Suppressor macrophage treated with lipopolysaccharide for 1 hour (primary cell): ENCODE results near the gene PTPN14.
"Not testable (repeated sequence)": the region's sequence is repeated elsewhere in the genome, so short reads cannot be mapped to it uniquely, and the experiment has no call there.

ENCODE experiments used
- DNase-seq, 3 donors: peaks; one replicate each; pipeline ENCODE4 v3.0.0-alpha.2; 2020 to 2022

The PTPN14 gene

GRCh38 chr1:214551436-214552173 is at the start of gene PTPN14:
TSS of gene PTPN14 (minus strand) at chr1:214551602. CDS start at chr1:214464803, 86,799 bp downstream.
- peak in 2 of 3 donors; percentile 4 to 29 for DNase-seq

DNA sequence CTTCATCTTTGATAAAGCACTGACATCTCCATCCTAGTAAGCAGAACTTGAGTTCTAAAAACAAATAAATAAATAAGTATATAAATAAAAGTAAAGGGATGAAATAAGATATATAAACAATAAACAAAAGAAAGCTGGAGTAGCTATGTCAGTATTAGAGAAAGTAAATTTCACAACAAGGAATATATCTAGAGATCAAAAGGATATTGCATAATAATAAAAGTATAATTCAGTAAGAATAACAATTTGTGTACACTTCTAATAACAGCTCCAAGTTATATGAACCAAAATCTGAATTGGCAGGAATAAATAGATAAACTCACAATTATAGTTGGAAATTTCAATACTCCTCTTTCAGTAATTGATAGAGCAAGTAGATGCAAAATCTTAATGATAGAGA is 41.8 kb upstream of the PTPN14 start:
- no peak for DNase-seq

DNA sequence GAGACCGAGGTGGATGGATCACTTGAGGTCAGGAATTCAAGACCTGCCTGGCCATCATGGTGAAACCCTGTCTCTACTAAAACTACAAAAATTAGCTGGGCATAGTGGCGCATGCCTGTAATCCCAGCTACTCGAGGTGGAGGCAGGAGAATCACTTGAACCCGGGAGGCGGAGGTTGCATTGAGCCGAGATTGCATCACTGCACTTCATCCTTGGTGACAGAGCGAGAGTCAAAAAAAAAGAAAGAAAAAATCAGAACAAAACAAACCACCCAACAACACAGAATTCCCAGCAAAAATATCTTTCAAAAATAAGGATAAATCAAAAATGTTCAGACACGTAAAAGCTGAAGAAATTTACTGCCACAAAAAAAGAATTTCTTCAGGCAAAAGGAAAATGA is 40.5 kb upstream of the PTPN14 start:
- DNase-seq: not testable (repeated sequence)

DNA sequence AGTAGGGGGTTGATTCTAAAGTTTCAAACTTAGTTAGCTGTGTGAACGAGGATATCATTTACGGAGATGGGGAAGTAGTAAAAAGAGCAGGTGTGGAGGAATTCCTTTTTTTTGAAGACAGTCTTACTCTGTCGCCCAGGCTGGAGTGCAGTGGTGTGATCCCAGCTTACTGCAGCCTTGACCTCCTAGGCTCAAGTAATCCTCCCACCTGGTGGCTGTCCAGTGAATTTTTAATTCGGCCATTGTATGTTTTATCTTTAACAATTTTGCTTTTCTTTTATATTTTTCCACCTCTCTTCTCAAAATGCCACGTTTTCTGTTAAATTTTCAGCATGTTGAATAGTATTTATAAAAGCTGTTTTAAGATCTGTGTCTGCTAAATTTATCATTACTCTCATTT is 39.3 kb upstream of the PTPN14 start:
- no peak for DNase-seq

GRCh38 chr1:214588963-214589597 is 37.7 kb upstream of the PTPN14 start:
- DNase-seq: no peak

DNA sequence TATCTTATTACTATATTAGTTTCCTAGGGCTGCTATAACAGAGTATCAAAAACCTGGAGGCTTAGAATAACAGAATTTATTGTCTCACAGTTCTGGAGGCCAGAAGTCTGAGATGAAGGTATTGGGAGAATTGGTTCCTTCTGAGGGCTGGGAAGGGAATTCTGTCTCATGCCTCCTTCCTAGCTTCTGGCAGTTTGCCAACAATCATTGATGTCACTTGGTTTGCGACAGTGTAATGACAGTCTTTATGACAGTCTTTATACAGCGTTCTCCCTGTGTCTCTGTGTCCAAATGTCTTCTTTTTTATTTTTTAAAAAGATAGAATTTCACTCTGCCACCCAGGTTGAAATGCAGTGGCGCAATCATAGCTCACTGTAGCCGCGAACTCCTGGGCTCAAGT is 35.8 kb upstream of the PTPN14 start:
- DNase-seq: no peak

DNA sequence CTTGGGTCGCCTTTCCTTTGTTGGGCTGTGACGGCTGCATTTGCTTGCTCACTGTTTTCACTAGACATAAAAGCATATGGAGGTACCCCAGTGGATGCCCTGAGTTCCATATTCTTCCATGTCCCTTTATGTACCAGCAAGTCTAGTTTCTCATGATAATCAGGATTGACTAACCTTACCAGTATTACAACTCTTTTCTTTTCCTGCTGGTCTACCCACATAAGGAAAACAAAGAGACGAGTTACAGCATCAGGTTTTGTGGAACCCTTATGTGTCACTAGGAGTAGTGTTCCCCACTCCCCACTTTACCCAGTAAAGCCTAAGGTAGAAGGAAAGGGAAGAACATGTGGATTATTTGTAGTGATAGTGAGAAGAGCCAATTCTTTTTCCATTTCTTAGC is 35.2 kb upstream of the PTPN14 start:
- DNase-seq: no peak

GRCh38 chr1:214584805-214585766 is 33.7 kb upstream of the PTPN14 start:
- peak in 1 of 3 donors; percentile 46 for DNase-seq

DNA sequence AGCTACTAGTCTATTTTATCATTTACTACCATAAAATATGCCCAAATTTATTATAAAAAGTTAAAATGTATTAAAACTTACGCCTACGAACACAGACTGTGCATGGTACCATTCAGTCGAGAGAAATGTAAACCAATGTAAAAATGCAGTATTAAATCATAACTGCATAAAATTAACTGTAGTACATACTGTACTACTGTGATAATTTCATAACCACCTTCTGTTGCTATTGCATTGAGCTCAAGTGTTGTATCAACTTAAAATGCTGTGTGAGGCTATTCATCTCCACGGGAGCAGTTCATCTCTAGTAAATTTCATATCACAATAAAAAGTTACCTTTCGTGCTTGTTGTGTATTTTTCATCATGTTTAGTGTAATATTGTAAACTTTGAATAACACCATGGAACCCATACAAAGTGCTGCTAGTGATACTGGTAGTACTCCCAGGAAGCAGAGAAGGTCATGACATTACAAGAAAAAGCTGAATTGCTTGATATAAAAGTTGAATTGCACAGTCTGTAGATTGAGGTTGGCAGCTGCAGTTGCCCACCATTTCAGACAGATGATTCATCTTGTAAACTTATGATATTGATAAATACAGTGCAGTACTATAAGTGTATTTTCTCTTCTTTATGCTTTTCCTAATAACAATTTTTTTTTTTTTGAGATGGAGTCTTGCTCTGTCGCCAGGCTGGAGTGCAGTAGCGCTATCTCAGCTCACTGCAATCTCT is 32.6 kb upstream of the PTPN14 start:
- DNase-seq: no peak

- DNase-seq: no peak
Measured at GRCh38 chr1:214583113-214583512, 31.7 kb upstream of the PTPN14 start.

GRCh38 chr1:214582289-214582891 is 31.0 kb upstream of the PTPN14 start:
- DNase-seq: no peak

DNA sequence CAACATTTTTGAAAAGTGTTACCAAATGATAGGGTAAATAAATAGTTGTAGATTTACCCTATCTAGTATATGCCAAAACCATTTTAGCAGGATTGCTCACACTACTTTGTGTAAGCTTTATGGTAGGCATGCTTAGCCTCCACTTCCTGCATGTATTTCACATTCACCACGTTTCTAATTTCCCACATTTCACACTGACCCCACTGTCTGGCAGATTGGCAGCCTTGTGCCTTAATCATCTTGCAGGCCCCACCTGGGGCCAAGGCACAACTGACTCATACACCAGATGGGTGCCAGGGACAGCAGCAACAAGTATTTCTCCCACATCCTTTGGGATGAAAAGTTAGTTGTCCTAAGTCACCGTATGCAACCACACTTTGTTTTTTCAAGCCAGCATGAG is 30.4 kb upstream of the PTPN14 start:
- DNase-seq: no peak

DNA sequence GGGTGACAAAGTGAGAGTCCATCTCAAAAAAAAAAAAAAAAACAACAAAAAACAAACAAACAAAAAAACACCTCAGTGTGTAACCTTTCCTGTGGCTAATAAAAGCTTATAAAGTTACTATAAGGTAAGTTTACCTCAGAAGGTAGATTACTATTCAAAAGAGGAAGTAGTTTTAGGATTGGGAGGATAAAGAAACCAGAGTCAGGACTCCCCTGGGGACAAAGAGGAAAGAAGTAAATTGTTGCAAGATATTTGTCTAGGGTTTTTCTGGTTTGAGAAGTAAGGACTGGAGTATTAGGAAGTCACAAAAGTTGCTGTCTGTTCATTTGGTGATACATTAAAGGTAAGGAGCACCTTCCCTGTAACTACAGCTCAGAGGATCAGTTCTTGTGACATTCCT is 27.8 kb upstream of the PTPN14 start:
- DNase-seq: no peak

DNA sequence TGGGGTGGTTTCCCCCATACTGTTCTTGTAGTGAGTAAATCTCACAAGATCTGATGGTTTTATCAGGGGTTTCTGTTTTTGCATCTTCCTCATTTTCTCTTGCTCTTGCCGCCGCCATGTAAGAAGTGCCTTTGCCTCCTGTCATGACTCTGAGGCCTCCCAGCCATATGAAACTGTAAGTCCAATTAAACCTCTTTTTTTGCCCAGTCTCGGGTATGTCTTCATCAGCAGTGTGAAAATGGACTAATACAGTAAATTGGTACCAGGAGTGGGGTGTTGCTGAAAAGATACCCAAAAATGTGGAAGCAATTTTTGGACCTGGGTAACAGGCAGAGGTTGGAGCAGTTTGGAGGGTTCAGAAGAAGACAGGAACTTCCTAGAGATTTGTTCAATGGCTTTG is 24.7 kb upstream of the PTPN14 start:
- DNase-seq: not testable (repeated sequence)

DNA sequence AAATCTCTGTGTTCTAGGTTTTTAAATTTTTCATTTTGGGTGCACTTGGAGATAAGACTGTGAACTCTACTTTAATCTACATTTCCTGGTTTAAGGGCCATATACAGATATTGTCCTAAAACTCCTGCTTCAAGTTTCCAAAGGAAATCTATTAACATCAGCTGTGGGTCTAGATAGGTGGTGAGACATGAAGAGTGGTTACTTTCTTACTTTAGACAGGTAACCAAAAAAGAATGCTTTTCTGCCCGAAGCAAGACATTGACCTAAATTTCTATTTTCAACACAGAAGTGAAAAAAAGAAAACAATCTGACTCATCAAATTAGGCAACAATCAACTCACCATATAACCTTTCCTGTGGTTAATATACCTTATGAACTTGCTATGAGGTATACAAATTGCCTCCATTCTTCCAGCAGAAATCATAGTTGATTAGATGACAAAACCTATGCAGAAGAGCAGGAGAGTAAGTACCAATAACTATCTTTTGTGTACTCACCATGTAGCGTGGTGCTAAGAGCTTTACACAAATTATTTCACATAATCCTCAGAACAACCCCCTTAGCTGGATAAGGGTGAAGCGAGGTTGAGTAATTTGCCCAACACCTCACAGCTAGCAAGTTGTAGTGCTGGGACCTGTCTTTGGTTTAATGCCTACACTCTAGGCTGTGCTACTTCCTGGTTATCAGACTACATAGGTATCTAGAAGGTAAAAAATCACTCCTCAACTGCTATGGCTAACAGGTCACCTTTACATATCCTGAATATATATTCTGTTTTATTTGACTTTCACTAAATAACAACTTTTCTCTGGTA is 23.4 kb upstream of the PTPN14 start:
- no peak for DNase-seq

- no peak for DNase-seq
Measured at GRCh38 chr1:214573386-214574318, 22.2 kb upstream of the PTPN14 start.

DNA sequence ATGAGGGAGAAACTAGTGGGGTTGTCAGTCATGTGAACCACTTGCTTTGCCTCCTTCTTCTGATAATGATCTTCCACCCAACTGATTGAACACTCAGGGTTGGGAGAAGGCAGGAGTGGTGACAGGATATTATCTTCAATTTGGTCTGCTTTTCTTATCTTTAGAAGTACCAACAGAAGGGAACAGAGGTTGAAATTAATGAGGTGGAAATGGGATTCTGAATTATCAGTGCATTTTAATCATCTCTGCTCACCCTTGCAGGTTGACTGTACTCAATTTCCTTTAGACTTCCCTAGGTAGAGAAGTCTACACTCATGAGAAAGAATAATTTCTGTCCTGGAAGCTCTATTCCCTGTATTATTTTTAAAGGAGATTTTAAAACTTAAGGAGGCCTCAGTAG is 19.9 kb upstream of the PTPN14 start:
- DNase-seq: no peak

- DNase-seq: peak in 1 of 3 donors; percentile 35
Measured at GRCh38 chr1:214570442-214570841, 19.0 kb upstream of the PTPN14 start.

GRCh38 chr1:214569357-214570004 is 18.1 kb upstream of the PTPN14 start:
- DNase-seq: no peak

DNA sequence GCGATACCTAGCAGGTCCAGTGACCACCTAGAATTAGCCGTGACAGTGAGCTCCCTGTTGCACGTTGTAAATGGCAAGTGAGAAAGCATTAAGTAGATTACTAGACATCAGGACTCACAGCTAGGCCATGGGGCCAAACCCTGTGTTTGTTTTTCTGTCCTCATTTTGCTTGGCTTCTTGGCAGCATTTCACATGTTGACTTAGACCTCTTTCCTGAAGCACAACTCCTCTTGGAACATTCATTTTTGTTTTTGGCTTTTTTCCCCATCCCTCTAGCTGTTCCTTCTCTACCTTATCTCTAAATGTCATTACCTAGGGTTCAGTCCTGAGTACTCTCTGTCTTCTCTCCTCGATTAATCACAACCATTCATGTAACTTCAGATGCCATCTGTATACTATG is 16.9 kb upstream of the PTPN14 start:
- no peak for DNase-seq
